Neural cell (in vitro differentiated cells): Measurements from ENCODE around the gene CHMP1A. TPM values are rescaled to one million over a fixed set of nuclear protein-coding genes. Genes with fewer than 3 reads are reported as not detected.

Source experiments
- H2AFZ ChIP-seq: fragments of 200-600, 300-800 bp; sonication (generic), shearing (Covaris generic); 2 replicates; pipeline ENCODE4 v1.6.0; 2014; ENCODE audit warnings: low read depth, mild to moderate bottlenecking, antibody characterized with exemption, low read length, moderate library complexity
- H3F3A ChIP-seq: fragments of 200-600 bp; shearing (Covaris generic); 2 replicates; pipeline ENCODE4 v1.6.1; 2016; ENCODE audit warnings: mild to moderate bottlenecking, moderate library complexity, mixed read lengths, antibody characterized with exemption, low read length; ENCODE audit not compliant: insufficient read depth, poor library complexity, severe bottlenecking
- H3K27ac ChIP-seq: fragments of 200-600, 300-800 bp; sonication (generic), shearing (Covaris generic); 2 replicates; pipeline ENCODE4 v1.5.1; 2014; ENCODE audit warnings: mild to moderate bottlenecking, low read length, moderate library complexity
- H3K27me3 ChIP-seq: fragments of 300-800, 200-600 bp; sonication (generic), shearing (Covaris generic); 2 replicates; pipeline ENCODE4 v1.6.0; 2014; ENCODE audit warnings: mild to moderate bottlenecking, low read depth, low read length, moderate library complexity; ENCODE audit not compliant: insufficient read depth
- H3K36me3 ChIP-seq: fragments of 300-800, 200-600 bp; sonication (generic), shearing (Covaris generic); 2 replicates; pipeline ENCODE4 v1.5.1; 2014; ENCODE audit warnings: mild to moderate bottlenecking, antibody characterized with exemption, low read length, moderate library complexity; ENCODE audit not compliant: insufficient read depth
- H3K4me2 ChIP-seq: fragments of 300-800, 200-600 bp; sonication (generic), shearing (Covaris generic); 2 replicates; pipeline ENCODE4 v1.6.0; 2014; ENCODE audit warnings: mild to moderate bottlenecking, low read length
- H3K4me3 ChIP-seq: fragments of 300-800, 200-600 bp; sonication (generic), shearing (Covaris generic); 2 replicates; pipeline ENCODE4 v1.5.1; 2014; ENCODE audit warnings: mild to moderate bottlenecking, low read length, moderate library complexity
- H3K79me2 ChIP-seq: fragments of 200-600 bp; shearing (Covaris generic); replicated peaks from 2 replicates; pipeline ENCODE4 v1.6.0; 2014; ENCODE audit warnings: mild to moderate bottlenecking, low read length, moderate library complexity; ENCODE audit not compliant: insufficient read depth
- H3K9ac ChIP-seq: fragments of 300-800, 200-600 bp; sonication (generic), shearing (Covaris generic); 2 replicates; pipeline ENCODE4 v1.6.1; 2016; ENCODE audit warnings: mild to moderate bottlenecking, low read length, mixed read lengths
- H3K9me2 ChIP-seq: fragments of 200-600 bp; shearing (Covaris generic); 2 replicates; pipeline ENCODE4 v1.6.1; 2016; ENCODE audit warnings: mild to moderate bottlenecking, low read length, mixed read lengths; ENCODE audit not compliant: insufficient read depth
- H3K9me3 ChIP-seq: fragments of 200-600, 300-800 bp; sonication (generic), shearing (Covaris generic); 2 replicates; pipeline ENCODE4 v1.6.1; 2016; ENCODE audit warnings: mild to moderate bottlenecking, mixed run types, low read length, moderate library complexity, mixed read lengths
- H4K20me1 ChIP-seq: fragments of 200-600 bp; shearing (Covaris generic); 2 replicates; pipeline ENCODE4 v1.6.1; 2016; ENCODE audit warnings: mild to moderate bottlenecking, mixed run types; ENCODE audit not compliant: insufficient read depth
- CTCF ChIP-seq: fragments of 450-650 bp; IDR thresholded peaks from 2 replicates; pipeline ENCODE4 v1.5.1; 2014; ENCODE audit warnings: antibody characterized with exemption, mild to moderate bottlenecking, moderate library complexity; ENCODE audit not compliant: poor library complexity, severe bottlenecking
- EP300 ChIP-seq: fragments of 450-650 bp; conservative IDR thresholded peaks from 2 replicates; pipeline ENCODE4 v1.6.1; 2014; ENCODE audit warnings: antibody characterized with exemption, mild to moderate bottlenecking, moderate library complexity; ENCODE audit not compliant: poor library complexity, severe bottlenecking
- EZH2 ChIP-seq: fragments of 200-600, 300-800 bp; shearing (Covaris generic), sonication (generic); IDR thresholded peaks from 2 replicates; pipeline ENCODE4 v1.6.1; 2014; ENCODE audit warnings: antibody characterized with exemption, low read length, borderline replicate concordance, mild to moderate bottlenecking; ENCODE audit not compliant: insufficient read depth, poor library complexity, severe bottlenecking
- MXI1 ChIP-seq: fragments of 450-650 bp; conservative IDR thresholded peaks from 2 replicates; pipeline ENCODE4 v1.6.1; 2014; ENCODE audit warnings: antibody characterized with exemption, mild to moderate bottlenecking; ENCODE audit not compliant: poor library complexity, severe bottlenecking
- POLR2AphosphoS5 ChIP-seq: IDR thresholded peaks from 2 replicates; pipeline ENCODE4 v1.6.1; 2012
- RAD21 ChIP-seq: fragments of 450-650 bp; conservative IDR thresholded peaks from 2 replicates; pipeline ENCODE4 v1.6.1; 2014; ENCODE audit warnings: antibody characterized with exemption, mild to moderate bottlenecking, moderate library complexity
- REST ChIP-seq: IDR thresholded peaks from 2 replicates; pipeline ENCODE4 v1.6.1; 2012; ENCODE audit warnings: borderline replicate concordance
- SMC3 ChIP-seq: fragments of 450-650 bp; conservative IDR thresholded peaks from 2 replicates; pipeline ENCODE4 v1.6.1; 2014; ENCODE audit warnings: antibody characterized with exemption, mild to moderate bottlenecking, moderate library complexity; ENCODE audit not compliant: poor library complexity
- TAF1 ChIP-seq: IDR thresholded peaks from 2 replicates; pipeline ENCODE4 v1.6.1; 2012; ENCODE audit warnings: low read depth
- polyA plus RNA-seq: library from polyadenylated mRNA; depleted of rRNA; stranded (reverse); fragments of >200 nt; gene quantifications from 2 replicates; pipeline ENCODE4 v1.2.3, GENCODE V29; 2014

Gene CHMP1A
- polyA plus RNA-seq, 1 donor from 2014 or later, result 113 TPM

- H3K27me3 ChIP-seq, result no peaks in the 10 kb centered on the region
These were observed 47.4 kb downstream of the CHMP1A start for GRCh38 chr16:89610108-89610453.

DNA sequence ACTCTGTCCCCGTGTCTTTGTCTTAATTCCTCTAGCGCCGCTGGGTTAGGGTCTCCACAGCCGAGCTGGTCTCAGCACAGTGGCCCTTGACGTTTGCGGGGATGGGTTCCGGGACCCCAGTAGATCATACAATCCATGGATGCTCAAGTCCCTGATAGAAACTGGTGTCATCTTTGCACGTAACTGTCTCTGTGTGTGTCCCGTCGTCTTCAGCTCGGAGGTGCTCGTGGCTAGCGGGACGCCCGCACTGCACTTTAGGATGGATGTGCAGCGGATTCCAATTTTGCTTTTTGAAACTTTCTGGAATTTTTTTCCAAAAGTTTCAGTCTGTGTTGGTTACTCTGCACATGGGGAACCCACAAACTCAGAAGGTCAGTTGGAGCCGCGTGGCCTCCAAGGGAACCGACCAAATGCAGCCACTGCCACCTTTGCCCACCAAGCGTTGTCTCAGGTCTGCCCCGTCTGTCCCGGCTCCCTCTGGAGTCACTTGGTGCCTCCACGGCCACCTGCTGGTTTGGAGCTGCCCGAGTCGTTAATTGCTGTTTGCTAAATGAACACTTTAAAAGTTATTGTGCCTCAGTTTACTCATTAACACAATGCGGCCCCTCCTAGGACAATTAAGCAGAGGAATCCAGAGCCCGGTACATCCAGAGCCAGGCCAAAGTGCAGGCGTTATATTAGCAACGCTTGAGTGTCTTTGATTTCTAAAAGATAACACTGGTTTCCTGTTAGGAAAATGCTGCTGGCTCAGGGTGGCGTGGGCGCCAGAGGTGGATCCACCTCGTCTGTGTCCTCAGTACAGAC, 49.4 kb downstream of the CHMP1A start:
- H3K9me3 ChIP-seq, result no peaks in the 10 kb centered on the region
- H3K4me3 ChIP-seq, result no peak overlapping the region
- no peaks in the 10 kb centered on the region for H4K20me1 ChIP-seq
- no peaks in the 10 kb centered on the region for H3K36me3 ChIP-seq
- no peak overlapping the region for H3K9ac ChIP-seq
- H3F3A ChIP-seq, result no peaks in the 10 kb centered on the region
- H3K4me2 ChIP-seq, result no peak overlapping the region
- H3K79me2 ChIP-seq, result no peaks in the 10 kb centered on the region
- no peaks in the 10 kb centered on the region for H3K27me3 ChIP-seq
- H3K9me2 ChIP-seq, result no peaks in the 10 kb centered on the region
- TF ChIP-seq EP300 (no peak), SMC3 (no peak), POLR2AphosphoS5 (no peak), TAF1 (no peak), EZH2 (no peak), RAD21 (no peak)
- no peak overlapping the region for H3K27ac ChIP-seq
- H2AFZ ChIP-seq, result no peak overlapping the region

More at GRCh38 chr16:89610108-89610453, 47.4 kb downstream of the CHMP1A start:
- Histone ChIP-seq H3K9me3 (no peaks in the 10 kb centered on the region), H3F3A (no peaks in the 10 kb centered on the region), H3K9ac (no peak overlapping the region), H3K4me3 (no peak overlapping the region), H3K79me2 (no peaks in the 10 kb centered on the region), H3K36me3 (no peaks in the 10 kb centered on the region), H3K9me2 (no peaks in the 10 kb centered on the region), H4K20me1 (no peaks in the 10 kb centered on the region), H2AFZ (no peak overlapping the region), H3K27ac (no peak overlapping the region), H3K4me2 (no peak overlapping the region)
- no peak for TF ChIP-seq CTCF
- TF ChIP-seq POLR2AphosphoS5, result no peak
- TF ChIP-seq MXI1, result no peak
- TF ChIP-seq TAF1, result no peak
- no peak for TF ChIP-seq EP300
- no peak for TF ChIP-seq REST
- no peak for TF ChIP-seq RAD21
